A549 (cell line): ENCODE measurements around the gene TRAPPC12.

Source experiments
- CHD2 ChIP-seq: fragments of 150-350 bp; IDR thresholded peaks from 2 replicates; pipeline ENCODE4 v1.6.1; 2014; ENCODE audit warnings: low read length; ENCODE audit not compliant: partially characterized antibody
- CHD4 ChIP-seq: fragments of 200-600 bp; sonication (generic); IDR thresholded peaks from 2 replicates; pipeline ENCODE4 v1.6.1; 2016; ENCODE audit warnings: antibody characterized with exemption, mild to moderate bottlenecking, borderline replicate concordance
- HDAC2 ChIP-seq: fragments of 200-600 bp; sonication (generic); IDR thresholded peaks from 2 replicates; pipeline ENCODE4 v1.6.1; 2016
- KDM1A ChIP-seq: fragments of 200-600 bp; sonication (generic); IDR thresholded peaks from 2 replicates; pipeline ENCODE4 v1.6.1; 2016; ENCODE audit warnings: low read depth, mild to moderate bottlenecking
- KDM5A ChIP-seq: fragments of 200-600 bp; sonication (generic); IDR thresholded peaks from 2 replicates; pipeline ENCODE4 v1.6.1; 2016; ENCODE audit warnings: antibody characterized with exemption, mild to moderate bottlenecking
- MYC ChIP-seq: IDR thresholded peaks from 2 replicates; pipeline ENCODE4 v1.6.1; 2012; ENCODE audit warnings: mild to moderate bottlenecking, inconsistent platforms, low read length, improper control_type of control experiment, borderline replicate concordance
- PHF8 ChIP-seq: fragments of 200-600 bp; sonication (generic); IDR thresholded peaks from 2 replicates; pipeline ENCODE4 v1.6.1; 2016; ENCODE audit warnings: low read depth, mild to moderate bottlenecking, antibody characterized with exemption, moderate library complexity, borderline replicate concordance
- POLR2A ChIP-seq: IDR thresholded peaks from 2 replicates; pipeline ENCODE4 v1.6.1; 2012; ENCODE audit warnings: mild to moderate bottlenecking, low read length
- SMC3 ChIP-seq: fragments of >200 bp; sonication (Bioruptor Twin); formaldehyde crosslinking; IDR thresholded peaks from 3 replicates; pipeline ENCODE4 v1.6.1; 2018; ENCODE audit warnings: inconsistent platforms
- SREBF2 ChIP-seq: fragments of 450-650 bp; IDR thresholded peaks from 2 replicates; pipeline ENCODE4 v1.6.1; 2014; ENCODE audit warnings: mild to moderate bottlenecking, moderate library complexity
- TF ChIP-seq, protein P1 (sequence below): fragments of >200 bp; sonication (Bioruptor Twin); formaldehyde crosslinking; IDR thresholded peaks from 3 replicates; pipeline ENCODE4 v1.5.1; 2016

DNA sequence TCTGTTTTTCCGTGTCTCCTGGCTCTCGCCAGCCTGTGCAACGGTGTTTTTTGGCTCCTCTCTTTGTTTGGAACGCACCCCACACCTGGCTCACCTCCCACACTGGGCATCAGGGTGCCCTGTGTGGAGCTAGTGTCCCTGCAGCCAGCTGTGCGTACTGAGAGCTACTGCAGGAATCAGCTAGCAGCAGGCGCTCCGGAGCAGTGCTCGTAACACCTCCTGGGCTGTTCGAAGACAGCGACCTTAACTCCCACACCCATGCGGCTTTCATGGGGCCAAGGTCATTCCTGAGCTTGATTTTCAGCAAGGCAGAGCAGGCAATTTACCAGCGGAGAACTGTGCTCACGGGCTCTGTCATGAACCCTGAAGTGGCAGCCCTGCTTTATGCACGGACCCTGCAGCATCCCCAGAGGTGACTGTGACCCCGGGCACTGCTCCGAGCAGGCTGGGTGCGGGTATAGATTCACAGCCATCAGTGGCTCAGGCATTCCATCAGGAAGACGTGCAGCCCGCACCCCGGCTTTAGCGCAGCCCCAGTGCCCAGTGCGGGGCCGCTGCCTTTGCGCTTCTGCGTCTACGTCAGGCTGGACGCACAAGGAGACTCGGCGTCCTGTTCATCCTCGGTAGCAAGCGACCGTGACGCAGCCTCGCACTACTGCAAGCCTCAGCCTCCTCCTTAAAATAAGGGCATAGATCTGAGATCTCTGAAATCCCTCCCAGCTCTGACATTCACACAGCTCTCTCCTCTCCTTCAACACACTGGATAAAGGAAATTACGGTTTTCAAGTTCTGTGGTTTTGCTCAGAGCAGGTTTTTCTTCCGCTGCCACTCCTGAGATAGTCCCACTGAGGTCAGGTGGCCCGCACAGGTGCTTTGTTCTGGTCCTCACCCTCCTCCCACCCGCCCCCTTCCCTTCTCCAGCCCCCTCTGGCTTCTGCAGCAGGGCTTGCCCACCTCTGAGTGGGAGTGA is 81.6 kb downstream of the TRAPPC12 start:
- TF ChIP-seq, protein P1, sequence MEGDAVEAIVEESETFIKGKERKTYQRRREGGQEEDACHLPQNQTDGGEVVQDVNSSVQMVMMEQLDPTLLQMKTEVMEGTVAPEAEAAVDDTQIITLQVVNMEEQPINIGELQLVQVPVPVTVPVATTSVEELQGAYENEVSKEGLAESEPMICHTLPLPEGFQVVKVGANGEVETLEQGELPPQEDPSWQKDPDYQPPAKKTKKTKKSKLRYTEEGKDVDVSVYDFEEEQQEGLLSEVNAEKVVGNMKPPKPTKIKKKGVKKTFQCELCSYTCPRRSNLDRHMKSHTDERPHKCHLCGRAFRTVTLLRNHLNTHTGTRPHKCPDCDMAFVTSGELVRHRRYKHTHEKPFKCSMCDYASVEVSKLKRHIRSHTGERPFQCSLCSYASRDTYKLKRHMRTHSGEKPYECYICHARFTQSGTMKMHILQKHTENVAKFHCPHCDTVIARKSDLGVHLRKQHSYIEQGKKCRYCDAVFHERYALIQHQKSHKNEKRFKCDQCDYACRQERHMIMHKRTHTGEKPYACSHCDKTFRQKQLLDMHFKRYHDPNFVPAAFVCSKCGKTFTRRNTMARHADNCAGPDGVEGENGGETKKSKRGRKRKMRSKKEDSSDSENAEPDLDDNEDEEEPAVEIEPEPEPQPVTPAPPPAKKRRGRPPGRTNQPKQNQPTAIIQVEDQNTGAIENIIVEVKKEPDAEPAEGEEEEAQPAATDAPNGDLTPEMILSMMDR = no peak
- TF ChIP-seq MYC (no peak), SMC3 (no peak), KDM5A (no peak), CHD2 (no peak), PHF8 (no peak), KDM1A (no peak), CHD4 (no peak), POLR2A (no peak; the same call in 1 of the 2 replicates), HDAC2 (no peak), SREBF2 (no peak)
